Measurements from ENCODE around the gene TMEM250.

TMEM250 gene

GRCh38 chr9:136115641-136116359, 2.9 kb downstream of the TMEM250 start:
- DNase-seq (ENCODE audit: insufficient read length, low spot score): no peak
- no peak for FAIRE-seq
- no peak for TF ChIP-seq CTCF (IDR thresholded peaks at IDR 0.05; ENCODE audit: insufficient read depth, missing control alignments)

GRCh38 chr9:136115206-136115605, 3.5 kb downstream of the TMEM250 start:
- FAIRE-seq (no peak), DNase-seq (ENCODE audit: insufficient read length, low spot score) (no peak)
- TF ChIP-seq CTCF (IDR thresholded peaks at IDR 0.05; ENCODE audit: insufficient read depth, missing control alignments): no peak

GRCh38 chr9:136114610-136115009, 4.1 kb downstream of the TMEM250 start:
- no peak for DNase-seq (ENCODE audit: insufficient read length, low spot score)
- no peak for TF ChIP-seq CTCF (IDR thresholded peaks at IDR 0.05; ENCODE audit: insufficient read depth, missing control alignments)
- no peak for FAIRE-seq

- DNase-seq (ENCODE audit: insufficient read length, low spot score) (no peak), FAIRE-seq (no peak)
- no peak for TF ChIP-seq CTCF (IDR thresholded peaks at IDR 0.05; ENCODE audit: insufficient read depth, missing control alignments)
Measured at GRCh38 chr9:136112541-136112940, 6.1 kb downstream of the TMEM250 start.

GRCh38 chr9:136111910-136112309, 6.8 kb downstream of the TMEM250 start:
- FAIRE-seq (no peak), DNase-seq (ENCODE audit: insufficient read length, low spot score) (no peak)
- no peak for TF ChIP-seq CTCF (IDR thresholded peaks at IDR 0.05; ENCODE audit: insufficient read depth, missing control alignments)

GRCh38 chr9:136111190-136111589, 7.5 kb downstream of the TMEM250 start:
- DNase-seq (ENCODE audit: insufficient read length, low spot score) (no peak), FAIRE-seq (no peak)
- TF ChIP-seq CTCF (IDR thresholded peaks at IDR 0.05; ENCODE audit: insufficient read depth, missing control alignments): no peak

Data from D721Med (cell line).